GM12878 (cell line): ENCODE measurements around the gene BICD1. TPM values are rescaled to one million over a fixed set of nuclear protein-coding genes. Genes with fewer than 3 reads are reported as not detected.

Experiments
- ATAC-seq: fragments of 200-7000 bp; cut with Tn5 transposase; 3 replicates; pipeline ENCODE4 v1.9.1; 2020; ENCODE audit warnings: mild to moderate bottlenecking, moderate library complexity
- BruUV-seq: library from RNA; stranded (reverse); fragments of 400-500 nt; replicated peaks from 2 replicates; lab custom pipeline; 2021; lab: Mats Ljungman, UMichigan
- CTCF ChIA-PET: fragments of 300-600 bp; sonication (Branson Sonifier 250); formaldehyde crosslinking; extraction: SDS; loops from one replicate; lab custom pipeline; 2021; ENCODE audit warnings: inconsistent platforms; lab: Yijun Ruan, JAX
- POLR2A ChIA-PET: fragments of 350-600 bp; formaldehyde crosslinking; extraction: SDS; loops from one replicate; lab custom pipeline; 2021; ENCODE audit warnings: inconsistent platforms; lab: Charles Lee
- RAD21 ChIA-PET: fragments of 300-600 bp; sonication (Branson Sonifier 250); formaldehyde crosslinking; loops from one replicate; lab custom pipeline; 2023; ENCODE audit warnings: antibody characterized with exemption; ENCODE audit not compliant: unreplicated experiment; lab: Charles Lee
- SMC1A ChIA-PET: fragments of 300-600 bp; sonication (Branson Sonifier 250); formaldehyde crosslinking; loops from one replicate; lab custom pipeline; 2023; ENCODE audit not compliant: unreplicated experiment, uncharacterized antibody; lab: Charles Lee
- DNase-seq: peaks from one replicate; pipeline ENCODE4 v3.0.0-alpha.2; 2011; ENCODE audit warnings: low read depth, low spot score
- FAIRE-seq: peaks from 3 replicates; lab custom pipeline; 2011; peaks lifted over from hg19 to GRCh38; lab: Jason Lieb, UNC
- H2AFZ ChIP-seq: 2 replicates; pipeline ENCODE4 v1.6.0; 2011; ENCODE audit warnings: low read depth, low read length, control low read depth; ENCODE audit not compliant: control insufficient read depth
- H3K27ac ChIP-seq: 2 replicates; pipeline ENCODE4 v1.5.1; 2011; ENCODE audit warnings: control low read depth; ENCODE audit not compliant: control insufficient read depth, insufficient read depth
- H3K27me3 ChIP-seq, 2 experiments: replicated peaks in 1 of 2; 2 replicates each; pipeline versions ENCODE4 v1.6.0 to v1.6.1; 2011; ENCODE audit warnings: low read length in 1 of 2; ENCODE audit not compliant: control insufficient read depth in 2 of 2, insufficient read depth in 2 of 2
- H3K36me3 ChIP-seq, 2 experiments: 2 replicates each; pipeline ENCODE4 v1.5.1; 2011; ENCODE audit warnings: low read length in 1 of 2; ENCODE audit not compliant: control insufficient read depth in 2 of 2, insufficient read depth in 2 of 2
- H3K4me1 ChIP-seq: 2 replicates; pipeline ENCODE4 v1.6.1; 2011; ENCODE audit warnings: mild to moderate bottlenecking, low read length, moderate library complexity, mixed read lengths; ENCODE audit not compliant: control insufficient read depth, insufficient read depth
- H3K4me2 ChIP-seq: 2 replicates; pipeline ENCODE4 v1.6.0; 2011; ENCODE audit warnings: control low read depth; ENCODE audit not compliant: control insufficient read depth, insufficient read depth
- H3K4me3 ChIP-seq: fragments of 200-600 bp; sonication (generic); 2 replicates; pipeline ENCODE4 v1.5.1; 2016
- H3K79me2 ChIP-seq: 2 replicates; pipeline ENCODE4 v1.6.0; 2011; ENCODE audit warnings: low read length; ENCODE audit not compliant: control insufficient read depth, insufficient read depth
- H3K9ac ChIP-seq: 2 replicates; pipeline ENCODE4 v1.8.0; 2011; ENCODE audit warnings: low read length, control low read depth, mixed read lengths; ENCODE audit not compliant: control insufficient read depth, insufficient read depth
- H3K9me3 ChIP-seq: replicated peaks from 3 replicates; pipeline ENCODE4 v1.5.1; 2011; ENCODE audit warnings: mild to moderate bottlenecking, low read length; ENCODE audit not compliant: control insufficient read depth, insufficient read depth
- H4K20me1 ChIP-seq: 2 replicates; pipeline ENCODE4 v1.6.0; 2011; ENCODE audit not compliant: control insufficient read depth, insufficient read depth
- BCL11A ChIP-seq: IDR thresholded peaks from 2 replicates; pipeline ENCODE4 v1.6.1; 2011; ENCODE audit warnings: low read depth, low read length
- CHD1 ChIP-seq: IDR thresholded peaks from 2 replicates; pipeline ENCODE4 v1.6.1; 2012; ENCODE audit warnings: low read depth, low read length, improper control_type of control experiment
- CHD2 ChIP-seq: IDR thresholded peaks from 2 replicates; pipeline ENCODE4 v1.6.1; 2011; ENCODE audit warnings: low read depth, low read length, improper control_type of control experiment, borderline replicate concordance
- MXI1 ChIP-seq: fragments of 150-350 bp; IDR thresholded peaks from 2 replicates; pipeline ENCODE4 v1.6.1; 2011; ENCODE audit warnings: low read depth, mild to moderate bottlenecking, inconsistent platforms, low read length, improper control_type of control experiment
- PAX5 ChIP-seq: IDR thresholded peaks from 2 replicates; pipeline ENCODE4 v1.6.1; 2011; ENCODE audit warnings: low read depth, low read length, borderline replicate concordance
- RAD21 ChIP-seq: IDR thresholded peaks from 2 replicates; pipeline ENCODE4 v1.6.1; 2011; ENCODE audit warnings: mild to moderate bottlenecking, low read depth, low read length, moderate library complexity; ENCODE audit not compliant: insufficient read depth
- RAD51 ChIP-seq: fragments of 450-650 bp; IDR thresholded peaks from 2 replicates; pipeline ENCODE4 v1.6.1; 2016; ENCODE audit warnings: moderate library complexity, mild to moderate bottlenecking, inconsistent platforms
- RFX5 ChIP-seq: IDR thresholded peaks from 2 replicates; pipeline ENCODE4 v1.6.1; 2011; ENCODE audit warnings: low read depth, low read length, improper control_type of control experiment
- SMC3 ChIP-seq: IDR thresholded peaks from 2 replicates; pipeline ENCODE4 v1.6.1; 2011; ENCODE audit warnings: low read length, improper control_type of control experiment, borderline replicate concordance
- SP1 ChIP-seq: IDR thresholded peaks from one replicate; pipeline ENCODE4 v1.6.1; 2011; ENCODE audit warnings: low read depth, low read length
- SUZ12 ChIP-seq: fragments of 200-600 bp; sonication (generic); IDR thresholded peaks from one replicate; pipeline ENCODE4 v1.6.1; 2018; ENCODE audit warnings: antibody characterized with exemption, mild to moderate bottlenecking; ENCODE audit not compliant: unreplicated experiment
- YY1 ChIP-seq: IDR thresholded peaks from 2 replicates; pipeline ENCODE4 v1.6.1; 2011; ENCODE audit warnings: low read depth, mild to moderate bottlenecking, low read length
- ZNF384 ChIP-seq: IDR thresholded peaks from 2 replicates; pipeline ENCODE4 v1.6.1; 2012; ENCODE audit warnings: low read depth, mild to moderate bottlenecking, low read length, improper control_type of control experiment, borderline replicate concordance
- WGBS: methylation state at CpG from one replicate; pipeline ENCODE4 v1.1.6; 2016; ENCODE audit warnings: low lambda C conversion rate; ENCODE audit not compliant: insufficient replicate concordance, insufficient coverage; ENCODE audit errors: missing lambda C conversion rate; 5-methylcytosine and 5-hydroxymethylcytosine counted together
- in situ Hi-C: fragments of 300-500 bp; cut with MboI; formaldehyde crosslinking; loops from 9 replicates; pipeline ENCODE4 v1.14.3; 2018; ENCODE audit warnings: mixed read lengths
- intact Hi-C: fragments of 100-400 bp; cut with micrococcal nuclease; formaldehyde crosslinking; loops from one replicate; pipeline ENCODE4 v1.14.2; 2022; ENCODE audit not compliant: unreplicated experiment
- polyA plus RNA-seq, 11 experiments: library from polyadenylated mRNA; depleted of rRNA in 4 of 11; unstranded in 6 of 11; stranded (reverse) in 5 of 11; fragments of >200 nt; fragmentation: Nextera tagmentation in 4 of 11; fragmentation: Illumina TruSeq in 1 of 11; extraction: Ambion mirVana in 4 of 11; extraction: Trizol in 1 of 11; gene quantifications; 1 replicate in 1 of 11; 2 replicates in 10 of 11; pipeline versions ENCODE4 v1.2.1 to v1.2.3, GENCODE V29; 2011 to 2016; ENCODE audit warnings: inconsistent platforms in 2 of 11, missing spikeins in 2 of 11, low read depth in 1 of 11
- total RNA-seq, 4 experiments: library from RNA; depleted of rRNA in 3 of 4; stranded (reverse); fragments of >200 nt in 3 of 4; fragmentation: Illumina TruSeq in 1 of 4; extraction: Trizol in 1 of 4; gene quantifications; 2 replicates each; pipeline versions ENCODE4 v1.2.1 to v1.2.3, GENCODE V29; 2013 to 2021
- TF ChIP-seq, protein P1 (sequence below): fragments of 450-650 bp; IDR thresholded peaks from 2 replicates; pipeline ENCODE4 v1.6.1; 2016; ENCODE audit warnings: mild to moderate bottlenecking, moderate library complexity, borderline replicate concordance
- TF ChIP-seq, protein P2 (sequence below): fragments of 150-350 bp; IDR thresholded peaks from 2 replicates; pipeline ENCODE4 v1.6.1; 2016; ENCODE audit warnings: low read depth, low read length

Gene BICD1
- total and polyA plus RNA-seq, 10 of the 15 experiments (the other 5 are each of a cell fraction or from before 2014, with no cell fraction given) = 4.7 to 32.5 (median 14.4) TPM

DNA sequence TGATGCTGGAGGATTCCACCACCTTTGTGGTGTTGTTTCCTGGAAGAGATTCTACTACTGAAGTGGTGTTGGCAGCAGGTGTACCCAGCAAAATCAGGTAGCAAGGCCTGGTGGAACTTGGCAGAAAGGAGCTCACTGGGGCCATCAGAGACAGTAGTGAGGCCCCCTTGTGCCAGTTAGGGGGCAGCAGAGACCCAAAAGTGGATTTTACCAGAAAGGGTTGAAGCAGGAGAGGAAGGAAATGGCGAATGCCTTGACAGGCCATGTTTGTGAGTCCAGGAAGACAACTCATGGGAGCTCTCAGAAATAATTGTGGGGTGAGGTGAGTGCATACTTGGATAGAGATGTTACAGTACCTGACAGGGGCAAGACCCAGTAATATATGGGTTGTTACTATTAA lies 155.0 kb downstream of the BICD1 start:
- ChIA-PET CTCF (interaction anchor here (0.6 to 1.6 kb wide), 14 partner anchors 9 to 608 kb away, joined by 3 to 12 read pairs (median 3); no protein-coding TSS in a partner anchor), POLR2A (interaction anchor here (0.6 kb wide), 1 partner anchor 8 kb away, joined by 3 read pairs; no protein-coding TSS in a partner anchor), RAD21 (interaction anchor here (0.6 to 1.4 kb wide), 5 partner anchors 9 to 608 kb away, joined by 3 to 5 read pairs (median 4); no protein-coding TSS in a partner anchor), SMC1A (interaction anchor here (0.7 kb wide), 2 partner anchors 10 to 608 kb away, joined by 3 read pairs; no protein-coding TSS in a partner anchor)
- no TSS peak for BruUV-seq
- no peak for FAIRE-seq
- DNase-seq = no peak
- H3K9me3 ChIP-seq = peaks cover 2% of the 10 kb centered on the region; the same call in 2 of the 3 replicates
- no peak overlapping the region for H3K9ac ChIP-seq
- in situ Hi-C loops (no loop called here), intact Hi-C loops (loop anchor here (5.0 to 10.0 kb wide), 2 partner anchors 51 to 297 kb away; no protein-coding TSS in a partner anchor)
- H3K27me3 ChIP-seq = no peaks in the 10 kb centered on the region
- no peak overlapping the region; the same call in 1 of the 2 replicates for H2AFZ ChIP-seq
- no peaks in the 10 kb centered on the region; a peak in 1 of 4 replicates for H3K36me3 ChIP-seq
- ATAC-seq = peak; percentile 61
- WGBS = 92% methylated on average over 1 of the region's 1 CpG
- no peak overlapping the region for H3K4me2 ChIP-seq
- H3K4me1 ChIP-seq = peaks cover 11% of the 10 kb centered on the region
- no peak overlapping the region for H3K27ac ChIP-seq
- no peaks in the 10 kb centered on the region for H3K79me2 ChIP-seq
- H3K4me3 ChIP-seq = no peak overlapping the region
- no peaks in the 10 kb centered on the region for H4K20me1 ChIP-seq
- TF ChIP-seq PAX5 (no peak), CHD1 (no peak), RAD51 (no peak), YY1 (peak; percentile 63; the same call in 1 of the 2 replicates), SUZ12 (no peak), SMC3 (peak; percentile 33; the same call in 1 of the 2 replicates), CHD2 (no peak), MXI1 (no peak), RAD21 (peak; percentile 65), ZNF384 (no peak), RFX5 (no peak), SP1 (no peak), BCL11A (no peak)
- TF ChIP-seq, protein P1, sequence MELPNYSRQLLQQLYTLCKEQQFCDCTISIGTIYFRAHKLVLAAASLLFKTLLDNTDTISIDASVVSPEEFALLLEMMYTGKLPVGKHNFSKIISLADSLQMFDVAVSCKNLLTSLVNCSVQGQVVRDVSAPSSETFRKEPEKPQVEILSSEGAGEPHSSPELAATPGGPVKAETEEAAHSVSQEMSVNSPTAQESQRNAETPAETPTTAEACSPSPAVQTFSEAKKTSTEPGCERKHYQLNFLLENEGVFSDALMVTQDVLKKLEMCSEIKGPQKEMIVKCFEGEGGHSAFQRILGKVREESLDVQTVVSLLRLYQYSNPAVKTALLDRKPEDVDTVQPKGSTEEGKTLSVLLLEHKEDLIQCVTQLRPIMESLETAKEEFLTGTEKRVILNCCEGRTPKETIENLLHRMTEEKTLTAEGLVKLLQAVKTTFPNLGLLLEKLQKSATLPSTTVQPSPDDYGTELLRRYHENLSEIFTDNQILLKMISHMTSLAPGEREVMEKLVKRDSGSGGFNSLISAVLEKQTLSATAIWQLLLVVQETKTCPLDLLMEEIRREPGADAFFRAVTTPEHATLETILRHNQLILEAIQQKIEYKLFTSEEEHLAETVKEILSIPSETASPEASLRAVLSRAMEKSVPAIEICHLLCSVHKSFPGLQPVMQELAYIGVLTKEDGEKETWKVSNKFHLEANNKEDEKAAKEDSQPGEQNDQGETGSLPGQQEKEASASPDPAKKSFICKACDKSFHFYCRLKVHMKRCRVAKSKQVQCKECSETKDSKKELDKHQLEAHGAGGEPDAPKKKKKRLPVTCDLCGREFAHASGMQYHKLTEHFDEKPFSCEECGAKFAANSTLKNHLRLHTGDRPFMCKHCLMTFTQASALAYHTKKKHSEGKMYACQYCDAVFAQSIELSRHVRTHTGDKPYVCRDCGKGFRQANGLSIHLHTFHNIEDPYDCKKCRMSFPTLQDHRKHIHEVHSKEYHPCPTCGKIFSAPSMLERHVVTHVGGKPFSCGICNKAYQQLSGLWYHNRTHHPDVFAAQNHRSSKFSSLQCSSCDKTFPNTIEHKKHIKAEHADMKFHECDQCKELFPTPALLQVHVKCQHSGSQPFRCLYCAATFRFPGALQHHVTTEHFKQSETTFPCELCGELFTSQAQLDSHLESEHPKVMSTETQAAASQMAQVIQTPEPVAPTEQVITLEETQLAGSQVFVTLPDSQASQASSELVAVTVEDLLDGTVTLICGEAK = no peak
- TF ChIP-seq, protein P2, sequence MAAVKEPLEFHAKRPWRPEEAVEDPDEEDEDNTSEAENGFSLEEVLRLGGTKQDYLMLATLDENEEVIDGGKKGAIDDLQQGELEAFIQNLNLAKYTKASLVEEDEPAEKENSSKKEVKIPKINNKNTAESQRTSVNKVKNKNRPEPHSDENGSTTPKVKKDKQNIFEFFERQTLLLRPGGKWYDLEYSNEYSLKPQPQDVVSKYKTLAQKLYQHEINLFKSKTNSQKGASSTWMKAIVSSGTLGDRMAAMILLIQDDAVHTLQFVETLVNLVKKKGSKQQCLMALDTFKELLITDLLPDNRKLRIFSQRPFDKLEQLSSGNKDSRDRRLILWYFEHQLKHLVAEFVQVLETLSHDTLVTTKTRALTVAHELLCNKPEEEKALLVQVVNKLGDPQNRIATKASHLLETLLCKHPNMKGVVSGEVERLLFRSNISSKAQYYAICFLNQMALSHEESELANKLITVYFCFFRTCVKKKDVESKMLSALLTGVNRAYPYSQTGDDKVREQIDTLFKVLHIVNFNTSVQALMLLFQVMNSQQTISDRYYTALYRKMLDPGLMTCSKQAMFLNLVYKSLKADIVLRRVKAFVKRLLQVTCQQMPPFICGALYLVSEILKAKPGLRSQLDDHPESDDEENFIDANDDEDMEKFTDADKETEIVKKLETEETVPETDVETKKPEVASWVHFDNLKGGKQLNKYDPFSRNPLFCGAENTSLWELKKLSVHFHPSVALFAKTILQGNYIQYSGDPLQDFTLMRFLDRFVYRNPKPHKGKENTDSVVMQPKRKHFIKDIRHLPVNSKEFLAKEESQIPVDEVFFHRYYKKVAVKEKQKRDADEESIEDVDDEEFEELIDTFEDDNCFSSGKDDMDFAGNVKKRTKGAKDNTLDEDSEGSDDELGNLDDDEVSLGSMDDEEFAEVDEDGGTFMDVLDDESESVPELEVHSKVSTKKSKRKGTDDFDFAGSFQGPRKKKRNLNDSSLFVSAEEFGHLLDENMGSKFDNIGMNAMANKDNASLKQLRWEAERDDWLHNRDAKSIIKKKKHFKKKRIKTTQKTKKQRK = no peak
